ENCODE data around the gene PLA2G7. TPM values are rescaled to one million over a fixed set of nuclear protein-coding genes. Genes with fewer than 3 reads are reported as not detected.

Gene PLA2G7
- polyA plus RNA-seq, 3 donors: 2.7 to 3.1 (median 2.8) TPM

Other genes starting within 250 kb of the PLA2G7 start
- 10 to 100 TPM; 19.9 to 22.6 (median 22.4) TPM for gene RCAN2, start 243.9 kb downstream of the PLA2G7 start, polyA plus RNA-seq (ENCODE audit: insufficient read length in 3 of 3)
- gene CYP39A1, start 82.6 kb downstream of the PLA2G7 start, polyA plus RNA-seq (ENCODE audit: insufficient read length in 3 of 3): 1 to 10 TPM; 8.0 to 8.6 (median 8.6) TPM
- 10 to 100 TPM; 32.6 to 72.9 (median 44.8) TPM for gene SLC25A27, start 82.4 kb downstream of the PLA2G7 start, polyA plus RNA-seq (ENCODE audit: insufficient read length in 3 of 3)
- 1 to 10 TPM; 2.1 to 3.6 (median 2.1) TPM for gene TDRD6, start 47.5 kb downstream of the PLA2G7 start, polyA plus RNA-seq (ENCODE audit: insufficient read length in 3 of 3)
- gene ANKRD66, start 11.6 kb upstream of the PLA2G7 start, polyA plus RNA-seq (ENCODE audit: insufficient read length in 3 of 3): not detected
- gene MEP1A, start 58.0 kb upstream of the PLA2G7 start, polyA plus RNA-seq (ENCODE audit: insufficient read length in 3 of 3): under 1 TPM in 1 of 3 donors, not detected in 2; 0.26 TPM
- gene ADGRF5, start 186.6 kb upstream of the PLA2G7 start, polyA plus RNA-seq (ENCODE audit: insufficient read length in 3 of 3): 10 to 100 TPM; 24.9 to 29.3 (median 29.0) TPM

All from renal cortex interstitium (tissue), 3 donors.